Thymus (tissue), 11 donors: ENCODE measurements around the gene NPAS1. TPM values are rescaled to one million over a fixed set of nuclear protein-coding genes. Genes with fewer than 3 reads are reported as not detected.

Experiments
- DNase-seq, 9 donors: peaks; one replicate each; pipeline ENCODE4 v3.0.0-alpha.2; 2013; ENCODE audit warnings: low spot score in 9 of 9, low read depth in 6 of 9, missing footprints in 1 of 9
- H3K27ac ChIP-seq, 2 donors: one replicate each; pipeline ENCODE4 v1.5.1; 2013; ENCODE audit warnings: control low read depth in 1 of 2, low read depth in 1 of 2, low read length in 1 of 2, mild to moderate bottlenecking in 1 of 2, moderate library complexity in 1 of 2
- H3K27me3 ChIP-seq, 2 donors: one replicate each; pipeline ENCODE4 v1.5.1; 2013; ENCODE audit warnings: low read length in 1 of 2; ENCODE audit not compliant: control insufficient read depth in 2 of 2, insufficient read depth in 1 of 2
- H3K36me3 ChIP-seq, 2 donors: one replicate each; pipeline ENCODE4 v1.5.1; 2013; ENCODE audit warnings: low read length in 1 of 2, mild to moderate bottlenecking in 1 of 2, moderate library complexity in 1 of 2; ENCODE audit not compliant: control insufficient read depth in 2 of 2, insufficient read depth in 2 of 2
- H3K4me1 ChIP-seq, 2 donors: one replicate each; pipeline ENCODE4 v1.5.1; 2013; ENCODE audit warnings: low read length in 2 of 2; ENCODE audit not compliant: control insufficient read depth in 2 of 2, insufficient read depth in 2 of 2
- H3K4me3 ChIP-seq, 2 donors: one replicate each; pipeline ENCODE4 v1.5.1; 2013; ENCODE audit warnings: low read length in 2 of 2, control low read depth in 1 of 2, mild to moderate bottlenecking in 1 of 2
- H3K9me3 ChIP-seq, 2 donors: one replicate each; pipeline ENCODE4 v1.5.1; 2013; ENCODE audit warnings: low read length in 1 of 2, mild to moderate bottlenecking in 1 of 2; ENCODE audit not compliant: control insufficient read depth in 2 of 2, insufficient read depth in 1 of 2
- WGBS: extraction: QIAGEN DNeasy Blood & Tissue Kit; methylation state at CpG from one replicate; pipeline ENCODE4 v1.1.7; 2013; 5-methylcytosine and 5-hydroxymethylcytosine counted together
- polyA plus RNA-seq: library from polyadenylated mRNA; stranded (reverse); fragments of 200-250 nt; gene quantifications from one replicate; pipeline ENCODE4 v1.2.3, GENCODE V29; 2013
- total RNA-seq: library from RNA; stranded (reverse); fragments of 120-200 nt; gene quantifications from one replicate; pipeline ENCODE4 v1.2.4, GENCODE V29; 2013
- donor health status: healthy.

Gene NPAS1
- total and polyA plus RNA-seq, 2 donors, result 0.09 to 0.46 TPM

DNA sequence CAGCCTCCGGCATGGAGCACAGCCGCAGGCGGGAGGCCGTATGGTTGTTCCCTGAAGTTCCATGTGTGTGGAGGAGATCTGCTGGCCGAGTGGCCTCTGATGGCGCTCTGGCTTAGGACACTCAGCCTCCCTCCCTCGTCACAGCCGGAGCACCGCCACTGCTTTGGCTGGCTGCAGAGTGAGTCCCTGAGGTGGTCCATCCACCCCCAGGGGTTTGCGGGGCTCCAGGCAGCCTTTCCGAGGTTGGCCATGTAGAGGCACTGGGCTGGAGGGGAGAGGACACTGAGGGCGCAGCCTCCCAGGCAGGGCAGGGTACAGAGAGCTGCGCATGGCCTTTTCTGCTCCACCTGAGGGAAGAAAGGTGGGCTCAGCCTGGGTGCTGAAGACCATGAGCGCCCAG is 19.8 kb upstream of the NPAS1 start:
- peaks cover 3 to 31% of the 10 kb centered on the region in 2 donors for H3K27me3 ChIP-seq
- no peak overlapping the region for H3K27ac ChIP-seq
- H3K9me3 ChIP-seq, result peaks cover 0 to 1% of the 10 kb centered on the region in 2 donors
- H3K4me1 ChIP-seq, result peaks cover 0 to 8% of the 10 kb centered on the region in 2 donors
- peaks cover 50 to 62% of the 10 kb centered on the region in 2 donors for H3K36me3 ChIP-seq
- no peak overlapping the region for H3K4me3 ChIP-seq
- no peak for DNase-seq
- 98% methylated on average over 14 of the region's 14 CpGs for WGBS

DNA sequence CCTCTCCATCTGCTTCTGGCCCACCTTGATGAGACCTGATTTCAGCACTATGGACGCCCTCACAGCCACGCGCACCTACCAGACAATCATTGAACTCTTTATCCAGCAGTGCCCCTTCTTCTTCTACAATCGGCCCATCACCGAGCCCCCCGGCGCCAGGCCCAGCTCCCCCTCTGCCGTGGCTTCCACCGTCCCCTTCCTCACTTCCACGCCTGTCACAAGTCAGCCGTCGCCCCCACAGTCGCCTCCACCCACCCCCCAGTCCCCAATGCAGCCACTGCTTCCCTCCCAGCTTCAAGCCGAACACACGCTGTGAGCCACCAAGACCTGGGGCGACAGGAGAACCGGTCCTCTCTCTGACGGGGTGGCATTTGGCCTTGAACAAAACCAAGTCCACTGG is 19.3 kb upstream of the NPAS1 start:
- Histone ChIP-seq H3K27ac (no peak overlapping the region), H3K9me3 (peaks cover 1 to 4% of the 10 kb centered on the region in 2 donors), H3K27me3 (peaks cover 3 to 35% of the 10 kb centered on the region in 2 donors), H3K4me3 (no peak overlapping the region), H3K4me1 (peaks cover 0 to 8% of the 10 kb centered on the region in 2 donors), H3K36me3 (peaks cover 48 to 57% of the 10 kb centered on the region in 2 donors)
- DNase-seq, result no peak
- 98% methylated on average over 18 of the region's 18 CpGs for WGBS

DNA sequence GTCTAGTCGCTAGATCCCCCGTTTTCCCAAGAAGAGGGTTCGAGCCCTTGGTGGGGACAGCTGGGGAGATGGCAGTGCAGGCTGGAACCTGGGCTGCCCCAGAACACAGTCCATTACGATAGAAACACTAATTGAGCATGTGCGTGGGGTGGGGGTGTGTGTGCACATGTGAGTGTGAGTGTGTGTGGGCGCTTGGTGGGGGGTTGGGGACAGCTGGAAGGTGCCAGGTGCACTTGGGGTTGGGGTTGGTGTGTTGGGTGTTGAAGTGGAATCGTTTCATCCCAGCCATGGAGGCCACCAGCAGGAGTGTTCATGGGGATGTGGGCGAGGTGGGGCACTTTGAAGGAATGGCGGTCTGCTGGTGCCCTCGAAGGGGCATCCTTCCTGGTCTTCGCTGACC is 18.1 kb upstream of the NPAS1 start:
- peaks cover 3 to 46% of the 10 kb centered on the region in 2 donors for H3K27me3 ChIP-seq
- DNase-seq, result no peak
- peaks cover 45 to 47% of the 10 kb centered on the region in 2 donors for H3K36me3 ChIP-seq
- H3K27ac ChIP-seq, result no peak overlapping the region
- WGBS, result 94% methylated on average over 11 of the region's 11 CpGs
- peaks cover 1 to 10% of the 10 kb centered on the region in 2 donors for H3K9me3 ChIP-seq
- H3K4me3 ChIP-seq, result no peak overlapping the region
- H3K4me1 ChIP-seq, result peaks cover 0 to 8% of the 10 kb centered on the region in 2 donors

DNA sequence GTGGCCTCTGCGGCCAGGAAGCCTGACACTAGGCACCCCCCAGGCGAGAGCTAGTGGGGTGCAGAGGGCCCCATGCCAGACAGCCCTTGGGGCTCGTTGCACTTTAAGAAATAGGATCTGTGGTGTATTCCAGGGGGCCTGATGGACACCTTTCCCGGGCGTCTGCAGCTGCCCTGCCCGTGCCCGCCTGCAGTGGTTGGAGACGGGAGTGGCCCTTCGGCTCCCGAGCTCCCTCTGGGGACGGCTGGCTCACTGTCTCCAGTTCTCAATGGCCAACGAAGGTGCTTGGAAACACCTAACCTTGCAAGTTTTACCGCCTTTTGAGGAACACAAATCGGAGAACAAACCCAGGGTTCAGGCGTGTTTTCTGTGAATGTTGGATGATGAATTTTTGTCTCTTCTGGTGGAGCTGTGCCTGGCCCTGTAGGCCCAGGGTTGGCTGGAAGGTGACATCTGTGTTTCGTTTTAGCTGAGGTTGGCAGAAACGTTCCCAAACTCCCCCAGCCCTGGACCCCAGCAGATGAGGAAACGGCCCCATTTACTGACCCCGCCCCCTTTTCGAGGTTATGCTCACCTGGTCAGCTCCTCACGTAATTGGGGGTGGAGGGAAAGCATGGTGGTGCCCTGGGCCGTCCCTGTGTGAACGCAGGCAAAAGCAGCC is 17.4 kb upstream of the NPAS1 start:
- Histone ChIP-seq H3K27ac (no peak overlapping the region), H3K9me3 (peaks cover 1 to 10% of the 10 kb centered on the region in 2 donors), H3K27me3 (peaks cover 3 to 47% of the 10 kb centered on the region in 2 donors), H3K4me1 (peaks cover 0 to 8% of the 10 kb centered on the region in 2 donors), H3K36me3 (peaks cover 43 to 44% of the 10 kb centered on the region in 2 donors), H3K4me3 (no peak overlapping the region)
- no peak for DNase-seq
- 90% methylated on average over 23 of the region's 23 CpGs for WGBS

DNA sequence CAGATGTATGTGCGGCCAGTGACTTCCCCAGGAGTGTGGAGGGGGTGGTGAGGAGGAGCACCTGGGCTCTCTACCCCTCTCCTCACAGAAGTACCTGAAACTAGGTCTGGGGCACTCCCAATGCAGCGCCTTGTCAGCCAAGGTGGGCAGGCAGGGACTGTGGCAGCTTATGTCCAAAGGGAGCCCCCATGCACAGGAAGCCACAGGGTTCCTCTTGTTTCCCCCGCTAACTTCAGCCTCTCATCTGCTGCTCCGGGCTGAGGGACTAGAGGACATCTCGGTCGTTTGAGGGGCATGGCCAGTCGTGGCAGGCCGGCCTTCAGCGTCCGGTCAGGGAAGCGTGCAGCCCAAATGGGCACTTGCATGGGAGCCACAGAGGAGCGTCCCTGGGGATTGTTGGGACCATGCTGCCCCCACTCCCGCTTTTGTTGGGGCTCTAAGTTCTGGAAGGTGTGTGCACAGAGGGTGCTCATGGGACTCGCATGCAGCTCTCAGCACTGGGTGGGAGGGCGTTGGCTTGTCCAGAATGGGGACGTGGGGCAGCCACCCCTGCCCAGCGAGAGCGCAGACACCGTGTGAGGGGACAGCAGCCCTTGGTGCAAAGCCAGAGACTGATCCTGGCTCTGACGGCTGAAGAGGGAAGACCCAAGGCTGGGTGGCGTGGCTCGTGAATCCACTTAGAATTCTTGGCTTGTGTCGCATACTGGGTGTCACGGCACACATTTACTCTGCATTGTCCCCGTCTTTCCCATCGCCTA is 16.6 kb upstream of the NPAS1 start:
- no peak for DNase-seq

DNA sequence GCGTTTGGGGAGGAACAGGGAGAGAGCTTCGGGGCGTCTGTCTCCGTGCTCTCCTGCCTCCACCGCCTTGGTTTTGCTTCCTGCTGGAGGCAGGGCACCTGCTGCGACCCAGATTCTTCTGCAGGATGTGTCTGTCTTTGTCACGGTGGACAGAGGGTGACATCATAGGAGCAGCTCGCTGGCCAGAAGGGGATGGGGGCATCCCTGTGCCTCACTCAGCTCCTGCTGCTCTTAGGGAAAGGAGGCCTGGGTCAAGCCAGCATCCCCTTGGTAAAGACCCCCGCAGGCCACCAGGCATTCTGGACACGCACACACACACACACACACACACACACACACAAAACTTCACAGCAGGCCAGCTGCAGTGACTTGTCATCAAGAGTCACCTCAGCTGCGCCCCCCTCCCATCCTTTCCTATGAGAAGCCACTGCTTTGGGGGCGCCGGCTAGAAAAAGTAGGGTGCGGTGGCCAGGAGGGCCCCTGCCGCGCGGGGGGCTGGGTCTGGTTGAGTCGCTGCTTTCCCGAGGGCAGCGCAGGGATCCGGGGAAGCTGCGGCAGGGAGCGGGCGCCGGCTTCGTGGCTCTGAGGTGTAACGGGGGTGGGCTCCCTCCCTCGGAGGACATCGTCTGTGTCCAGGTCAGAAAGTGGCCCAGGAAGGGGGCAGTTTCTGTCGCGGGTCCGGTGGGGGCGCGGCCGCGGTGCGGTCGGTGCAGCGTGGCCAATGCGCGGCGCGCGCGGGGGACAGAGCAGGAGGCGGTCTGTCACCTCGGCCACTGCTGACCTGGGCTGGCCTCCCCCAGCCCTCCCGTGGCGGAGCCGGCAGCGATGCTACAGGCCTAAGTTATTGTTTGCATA is 15.8 kb upstream of the NPAS1 start:
- Histone ChIP-seq H3K9me3 (peaks cover 1 to 10% of the 10 kb centered on the region in 2 donors), H3K27ac (no peak overlapping the region), H3K36me3 (peaks cover 30 to 31% of the 10 kb centered on the region in 2 donors), H3K4me3 (no peak overlapping the region), H3K4me1 (peaks cover 0 to 8% of the 10 kb centered on the region in 2 donors), H3K27me3 (peaks cover 3 to 47% of the 10 kb centered on the region in 2 donors)
- no peak for DNase-seq
- 39% methylated on average over 51 of the region's 51 CpGs for WGBS

More for the DNA sequence above, 16.6 kb upstream of the NPAS1 start:
- 83% methylated on average over 26 of the region's 26 CpGs for WGBS
- no peak overlapping the region for H3K4me3 ChIP-seq
- H3K27me3 ChIP-seq, result peaks cover 3 to 47% of the 10 kb centered on the region in 2 donors
- peaks cover 0 to 8% of the 10 kb centered on the region in 2 donors for H3K4me1 ChIP-seq
- peaks cover 38 to 39% of the 10 kb centered on the region in 2 donors for H3K36me3 ChIP-seq
- H3K27ac ChIP-seq, result no peak overlapping the region
- H3K9me3 ChIP-seq, result peaks cover 1 to 10% of the 10 kb centered on the region in 2 donors

DNA sequence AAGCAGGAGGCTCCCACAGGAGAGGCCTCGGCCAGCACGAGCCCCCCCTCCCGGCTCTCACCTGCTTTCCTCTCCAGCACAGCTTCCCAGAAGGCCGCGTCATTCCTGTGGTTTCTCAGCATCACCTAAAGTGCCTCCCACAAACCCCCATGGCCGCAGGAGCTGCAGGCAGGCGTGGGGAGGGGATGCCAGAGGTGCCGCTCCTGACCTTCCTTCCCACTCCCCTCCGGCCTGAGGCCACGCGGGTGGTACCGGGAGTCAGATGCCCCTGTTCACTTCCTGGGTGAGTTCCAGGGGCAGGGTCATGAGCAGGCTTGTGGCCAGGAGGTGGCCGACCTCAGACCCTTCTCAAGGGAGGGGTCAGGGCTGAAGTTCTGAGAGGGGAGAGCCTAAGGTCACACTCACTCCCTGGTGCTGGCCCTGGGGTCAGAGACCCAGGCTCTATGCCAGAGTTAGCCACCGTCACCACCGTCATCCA is 14.4 kb upstream of the NPAS1 start:
- WGBS, result 93% methylated on average over 15 of the region's 15 CpGs
- DNase-seq, result no peak

DNA sequence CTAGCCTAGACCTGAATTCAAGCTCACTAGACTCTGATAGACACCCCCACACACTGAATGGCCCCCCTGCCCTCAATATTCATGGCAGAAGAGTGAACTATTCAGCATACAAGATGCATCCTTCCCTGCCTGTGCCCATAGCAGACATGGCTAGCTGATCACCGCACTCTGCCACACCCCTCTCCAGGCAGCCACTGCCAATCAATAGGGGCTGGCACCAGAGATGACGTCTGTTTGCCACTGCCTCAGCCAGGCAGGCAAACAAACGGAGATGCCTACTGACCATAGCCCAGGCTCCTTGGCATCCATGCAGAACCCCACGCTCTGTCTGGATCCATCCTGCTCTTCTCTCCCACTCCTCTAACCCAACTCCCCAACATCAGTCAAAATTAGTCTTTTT is 13.8 kb upstream of the NPAS1 start:
- no peak overlapping the region for H3K4me3 ChIP-seq
- H3K36me3 ChIP-seq, result peaks cover 10 to 11% of the 10 kb centered on the region in 2 donors
- 93% methylated on average over 4 of the region's 4 CpGs for WGBS

More for the DNA sequence above, 14.4 kb upstream of the NPAS1 start:
- no peak overlapping the region for H3K27ac ChIP-seq
- peaks cover 17% of the 10 kb centered on the region in 2 donors for H3K36me3 ChIP-seq
- peaks cover 1 to 10% of the 10 kb centered on the region in 2 donors for H3K9me3 ChIP-seq
- H3K4me3 ChIP-seq, result no peak overlapping the region
- peaks cover 3 to 47% of the 10 kb centered on the region in 2 donors for H3K27me3 ChIP-seq
- peaks cover 0 to 8% of the 10 kb centered on the region in 2 donors for H3K4me1 ChIP-seq

More for the DNA sequence above, 13.8 kb upstream of the NPAS1 start:
- Histone ChIP-seq H3K27me3 (peaks cover 3 to 47% of the 10 kb centered on the region in 2 donors), H3K4me1 (peaks cover 0 to 8% of the 10 kb centered on the region in 2 donors), H3K9me3 (peaks cover 1 to 10% of the 10 kb centered on the region in 2 donors), H3K27ac (no peak overlapping the region)
- no peak for DNase-seq
